SK-N-SH (cell line): ENCODE measurements around the gene TOP3B. TPM values are rescaled to one million over a fixed set of nuclear protein-coding genes. Genes with fewer than 3 reads are reported as not detected.

Experiments used
- CTCF ChIA-PET: fragments of 300-600, 350-600 bp; formaldehyde crosslinking; extraction: SDS; loops from one replicate; lab custom pipeline; 2021; lab: Yijun Ruan, JAX
- POLR2A ChIA-PET: fragments of 350-600 bp; sonication (Branson Sonifier 250); formaldehyde crosslinking; extraction: SDS; loops from one replicate; lab custom pipeline; 2020; ENCODE audit warnings: antibody characterized with exemption, inconsistent platforms; lab: Yijun Ruan, JAX
- DNase-seq: peaks from one replicate; pipeline ENCODE4 v3.0.0; 2012
- H2AFZ ChIP-seq: fragments of 200-600 bp; sonication (generic); 2 replicates; pipeline ENCODE4 v1.8.1; 2016; ENCODE audit warnings: antibody characterized with exemption, mild to moderate bottlenecking, low read depth
- H3F3A ChIP-seq: fragments of 200-600 bp; sonication (generic); replicated peaks from 2 replicates; pipeline ENCODE3; 2016; ENCODE audit warnings: antibody characterized with exemption, mild to moderate bottlenecking; ENCODE audit not compliant: insufficient read depth
- H3K27ac ChIP-seq, 2 experiments: fragments of 200-500 bp in 1 of 2; fragments of 200-600 bp in 1 of 2; sonication (Bioruptor generic) in 1 of 2; sonication (generic), shearing (Covaris generic) in 1 of 2; 2 replicates each; pipeline versions ENCODE4 v1.5.1 to v1.6.1; 2014 to 2016; ENCODE audit warnings: low read depth in 2 of 2, inconsistent platforms in 1 of 2, low read length in 1 of 2, mild to moderate bottlenecking in 1 of 2, mixed read lengths in 1 of 2
- H3K27me3 ChIP-seq: fragments of 200-600 bp; sonication (generic), shearing (Covaris generic); 2 replicates; pipeline ENCODE4 v1.6.1; 2016; ENCODE audit warnings: mixed run types; ENCODE audit not compliant: insufficient read depth
- H3K36me3 ChIP-seq, 2 experiments: fragments of 200-500 bp in 1 of 2; fragments of 200-600 bp in 1 of 2; sonication (Bioruptor generic) in 1 of 2; sonication (generic) in 1 of 2; replicated peaks in 1 of 2; 2 replicates each; pipeline versions ENCODE3 to v1.5.1; 2014 to 2016; ENCODE audit warnings: low read length in 1 of 2, mild to moderate bottlenecking in 1 of 2; ENCODE audit not compliant: insufficient read depth in 2 of 2, control insufficient read depth in 1 of 2
- H3K4me1 ChIP-seq, 2 experiments: fragments of 200-500 bp in 1 of 2; fragments of 200-600 bp in 1 of 2; sonication (Bioruptor generic) in 1 of 2; sonication (generic), shearing (Covaris generic) in 1 of 2; 2 replicates each; pipeline versions ENCODE4 v1.5.1 to v1.6.1; 2014 to 2016; ENCODE audit warnings: low read depth in 1 of 2, low read length in 1 of 2, mixed run types in 1 of 2; ENCODE audit not compliant: insufficient read depth in 2 of 2, control insufficient read depth in 1 of 2
- H3K4me2 ChIP-seq: fragments of 200-600 bp; sonication (generic), shearing (Covaris generic); 2 replicates; pipeline ENCODE4 v1.6.1; 2017; ENCODE audit warnings: mixed run types
- H3K4me3 ChIP-seq, 2 experiments: fragments of 200-500 bp in 1 of 2; fragments of 200-600 bp in 1 of 2; sonication (Bioruptor generic) in 1 of 2; sonication (generic), shearing (Covaris generic) in 1 of 2; 2 replicates each; pipeline versions ENCODE4 v1.5.1 to v1.8.1; 2014 to 2016; ENCODE audit warnings: low read depth in 2 of 2, inconsistent platforms in 1 of 2, low read length in 1 of 2, mild to moderate bottlenecking in 1 of 2, mixed read lengths in 1 of 2, moderate library complexity in 1 of 2
- H3K79me2 ChIP-seq: fragments of 200-600 bp; sonication (generic); 2 replicates; pipeline ENCODE4 v1.8.1; 2017; ENCODE audit warnings: mild to moderate bottlenecking; ENCODE audit not compliant: insufficient read depth
- H3K9ac ChIP-seq: fragments of 200-600 bp; sonication (generic); 2 replicates; pipeline ENCODE4 v1.6.1; 2017; ENCODE audit warnings: mixed run types
- H3K9me2 ChIP-seq: fragments of 200-600 bp; sonication (generic); 2 replicates; pipeline ENCODE4 v1.6.1; 2017; ENCODE audit warnings: mixed run types
- H3K9me3 ChIP-seq: fragments of 200-600 bp; sonication (generic); 2 replicates; pipeline ENCODE4 v1.6.1; 2017; ENCODE audit warnings: mixed run types, mild to moderate bottlenecking, moderate library complexity
- H4K20me1 ChIP-seq: fragments of 200-600 bp; sonication (generic); 2 replicates; pipeline ENCODE4 v1.6.1; 2017; ENCODE audit warnings: mild to moderate bottlenecking, mixed run types; ENCODE audit not compliant: insufficient read depth
- ELF1 ChIP-seq: IDR thresholded peaks from 2 replicates; pipeline ENCODE4 v1.4.0; 2012
- EP300 ChIP-seq, 2 experiments: IDR thresholded peaks; 2 replicates each; pipeline versions ENCODE4 v1.4.0 to v1.6.1; 2012; ENCODE audit warnings: borderline replicate concordance in 1 of 2, low read depth in 1 of 2, low read length in 1 of 2
- FOSL2 ChIP-seq: IDR thresholded peaks from 2 replicates; pipeline ENCODE4 v1.4.0; 2012; ENCODE audit warnings: low read depth, mild to moderate bottlenecking, moderate library complexity, borderline replicate concordance
- FOXM1 ChIP-seq: IDR thresholded peaks from 2 replicates; pipeline ENCODE4 v1.4.0; 2012; ENCODE audit warnings: low read depth, mild to moderate bottlenecking
- GATA2 ChIP-seq: sonication (generic); formaldehyde crosslinking; IDR thresholded peaks from 2 replicates; pipeline ENCODE4 v1.5.0; 2020; ENCODE audit warnings: mild to moderate bottlenecking, missing genetic modification reagents
- MXI1 ChIP-seq: IDR thresholded peaks from 2 replicates; pipeline ENCODE4 v1.6.1; 2012; ENCODE audit warnings: mild to moderate bottlenecking, low read depth, low read length, improper control_type of control experiment
- NFIC ChIP-seq: IDR thresholded peaks from 2 replicates; pipeline ENCODE4 v1.4.0; 2012; ENCODE audit warnings: borderline replicate concordance
- POLR2AphosphoS5 ChIP-seq: IDR thresholded peaks from 2 replicates; pipeline ENCODE4 v1.6.1; 2012; ENCODE audit warnings: low read depth, low read length
- RAD21 ChIP-seq: IDR thresholded peaks from 2 replicates; pipeline ENCODE4 v1.6.1; 2012; ENCODE audit warnings: mild to moderate bottlenecking, low read length
- RCOR1 ChIP-seq: fragments of 150-350 bp; IDR thresholded peaks from 2 replicates; pipeline ENCODE4 v1.6.1; 2017; ENCODE audit warnings: antibody characterized with exemption, low read length
- RXRA ChIP-seq: IDR thresholded peaks from 2 replicates; pipeline ENCODE4 v1.4.0; 2012; ENCODE audit warnings: low read depth, mild to moderate bottlenecking, borderline replicate concordance
- WGBS: methylation state at CpG from one replicate; pipeline ENCODE4 v1.1.6; 2017; ENCODE audit warnings: low lambda C conversion rate; 5-methylcytosine and 5-hydroxymethylcytosine counted together
- polyA plus RNA-seq, 3 experiments: library from polyadenylated mRNA; depleted of rRNA; stranded (reverse); fragments of >200 nt; gene quantifications; 2 replicates each; pipeline ENCODE4 v1.2.3, GENCODE V29; 2012
- TF ChIP-seq, protein P1 (sequence below): IDR thresholded peaks from 2 replicates; pipeline ENCODE4 v1.4.0; 2012; ENCODE audit warnings: low read depth, borderline replicate concordance
- TF ChIP-seq, protein P2 (sequence below): fragments of 150-350 bp; IDR thresholded peaks from 2 replicates; pipeline ENCODE4 v1.6.1; 2016; ENCODE audit warnings: mild to moderate bottlenecking, low read depth, low read length
- TF ChIP-seq, protein P3 (sequence below): fragments of 200-600 bp; sonication (generic); IDR thresholded peaks from 2 replicates; pipeline ENCODE4 v1.6.1; 2017; ENCODE audit warnings: antibody characterized with exemption, mild to moderate bottlenecking, moderate library complexity
- TF ChIP-seq, protein P4 (sequence below): IDR thresholded peaks from 2 replicates; pipeline ENCODE4 v1.4.0; 2012; ENCODE audit warnings: low read depth, borderline replicate concordance

TOP3B gene
- polyA plus RNA-seq, 1 of the 3 experiments (the other 2 are of a cell fraction), result 14.4 TPM

DNA sequence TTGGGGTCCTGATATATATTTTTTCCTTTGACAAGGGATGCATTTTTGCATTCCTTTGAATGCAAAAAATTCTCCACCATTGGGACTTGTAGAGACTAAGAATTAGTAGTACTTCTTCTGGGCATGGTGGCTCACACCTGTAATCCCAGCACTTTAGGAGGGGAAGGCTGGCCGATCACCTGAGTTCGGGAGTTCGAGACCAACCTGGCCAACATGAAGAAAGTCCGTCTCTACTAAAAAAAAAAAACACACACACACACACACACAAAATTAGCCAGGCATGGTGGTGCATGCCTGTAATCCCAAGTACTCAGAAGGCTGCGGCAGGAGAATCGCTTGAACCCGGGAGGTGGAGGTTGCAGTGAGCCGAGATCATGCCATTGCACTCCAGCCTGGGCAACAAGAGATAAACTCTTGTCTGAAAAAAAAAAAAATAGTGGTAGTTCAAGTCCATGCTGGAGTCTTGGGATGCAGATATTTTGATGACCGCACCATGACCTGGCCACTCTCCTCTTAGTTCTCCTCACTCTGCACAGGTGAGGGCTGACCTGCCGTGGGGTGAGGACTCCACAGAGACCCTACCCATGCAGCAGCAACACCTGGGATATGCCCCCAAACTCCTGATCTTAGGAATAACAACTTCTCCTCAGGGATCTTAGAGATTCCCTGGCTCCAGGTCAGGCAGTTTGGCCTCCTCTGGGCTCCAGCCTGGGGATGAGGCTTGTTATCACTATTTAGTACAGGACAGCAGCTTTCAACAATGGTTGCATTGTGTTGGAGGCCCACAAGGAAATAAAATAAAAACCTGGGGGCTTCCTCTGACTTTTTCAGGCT lies 36.5 kb upstream of the TOP3B start:
- Histone ChIP-seq H4K20me1 (no peaks in the 10 kb centered on the region), H3F3A (no peaks in the 10 kb centered on the region), H3K4me2 (no peak overlapping the region), H2AFZ (no peak overlapping the region), H3K27ac (no peak overlapping the region), H3K9ac (no peak overlapping the region), H3K9me3 (no peaks in the 10 kb centered on the region), H3K79me2 (no peaks in the 10 kb centered on the region), H3K4me3 (no peak overlapping the region), H3K4me1 (no peaks in the 10 kb centered on the region), H3K36me3 (no peaks in the 10 kb centered on the region), H3K9me2 (no peaks in the 10 kb centered on the region), H3K27me3 (peaks cover 4% of the 10 kb centered on the region; the same call in 1 of the 2 replicates)
- ChIA-PET POLR2A (no interaction called here), CTCF (interaction anchor here (1.2 kb wide), 1 partner anchor 26 kb away, joined by 3 read pairs; no protein-coding TSS in a partner anchor)
- DNase-seq, result no peak
- TF ChIP-seq, protein P1, sequence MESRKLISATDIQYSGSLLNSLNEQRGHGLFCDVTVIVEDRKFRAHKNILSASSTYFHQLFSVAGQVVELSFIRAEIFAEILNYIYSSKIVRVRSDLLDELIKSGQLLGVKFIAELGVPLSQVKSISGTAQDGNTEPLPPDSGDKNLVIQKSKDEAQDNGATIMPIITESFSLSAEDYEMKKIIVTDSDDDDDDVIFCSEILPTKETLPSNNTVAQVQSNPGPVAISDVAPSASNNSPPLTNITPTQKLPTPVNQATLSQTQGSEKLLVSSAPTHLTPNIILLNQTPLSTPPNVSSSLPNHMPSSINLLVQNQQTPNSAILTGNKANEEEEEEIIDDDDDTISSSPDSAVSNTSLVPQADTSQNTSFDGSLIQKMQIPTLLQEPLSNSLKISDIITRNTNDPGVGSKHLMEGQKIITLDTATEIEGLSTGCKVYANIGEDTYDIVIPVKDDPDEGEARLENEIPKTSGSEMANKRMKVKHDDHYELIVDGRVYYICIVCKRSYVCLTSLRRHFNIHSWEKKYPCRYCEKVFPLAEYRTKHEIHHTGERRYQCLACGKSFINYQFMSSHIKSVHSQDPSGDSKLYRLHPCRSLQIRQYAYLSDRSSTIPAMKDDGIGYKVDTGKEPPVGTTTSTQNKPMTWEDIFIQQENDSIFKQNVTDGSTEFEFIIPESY, result no peak
- TF ChIP-seq, protein P2, sequence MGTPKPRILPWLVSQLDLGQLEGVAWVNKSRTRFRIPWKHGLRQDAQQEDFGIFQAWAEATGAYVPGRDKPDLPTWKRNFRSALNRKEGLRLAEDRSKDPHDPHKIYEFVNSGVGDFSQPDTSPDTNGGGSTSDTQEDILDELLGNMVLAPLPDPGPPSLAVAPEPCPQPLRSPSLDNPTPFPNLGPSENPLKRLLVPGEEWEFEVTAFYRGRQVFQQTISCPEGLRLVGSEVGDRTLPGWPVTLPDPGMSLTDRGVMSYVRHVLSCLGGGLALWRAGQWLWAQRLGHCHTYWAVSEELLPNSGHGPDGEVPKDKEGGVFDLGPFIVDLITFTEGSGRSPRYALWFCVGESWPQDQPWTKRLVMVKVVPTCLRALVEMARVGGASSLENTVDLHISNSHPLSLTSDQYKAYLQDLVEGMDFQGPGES, result no peak
- no peak for TF ChIP-seq FOXM1
- no peak for TF ChIP-seq POLR2AphosphoS5
- TF ChIP-seq, protein P3, sequence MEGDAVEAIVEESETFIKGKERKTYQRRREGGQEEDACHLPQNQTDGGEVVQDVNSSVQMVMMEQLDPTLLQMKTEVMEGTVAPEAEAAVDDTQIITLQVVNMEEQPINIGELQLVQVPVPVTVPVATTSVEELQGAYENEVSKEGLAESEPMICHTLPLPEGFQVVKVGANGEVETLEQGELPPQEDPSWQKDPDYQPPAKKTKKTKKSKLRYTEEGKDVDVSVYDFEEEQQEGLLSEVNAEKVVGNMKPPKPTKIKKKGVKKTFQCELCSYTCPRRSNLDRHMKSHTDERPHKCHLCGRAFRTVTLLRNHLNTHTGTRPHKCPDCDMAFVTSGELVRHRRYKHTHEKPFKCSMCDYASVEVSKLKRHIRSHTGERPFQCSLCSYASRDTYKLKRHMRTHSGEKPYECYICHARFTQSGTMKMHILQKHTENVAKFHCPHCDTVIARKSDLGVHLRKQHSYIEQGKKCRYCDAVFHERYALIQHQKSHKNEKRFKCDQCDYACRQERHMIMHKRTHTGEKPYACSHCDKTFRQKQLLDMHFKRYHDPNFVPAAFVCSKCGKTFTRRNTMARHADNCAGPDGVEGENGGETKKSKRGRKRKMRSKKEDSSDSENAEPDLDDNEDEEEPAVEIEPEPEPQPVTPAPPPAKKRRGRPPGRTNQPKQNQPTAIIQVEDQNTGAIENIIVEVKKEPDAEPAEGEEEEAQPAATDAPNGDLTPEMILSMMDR, result no peak
- WGBS, result 45% methylated on average over 10 of the region's 10 CpGs

DNA sequence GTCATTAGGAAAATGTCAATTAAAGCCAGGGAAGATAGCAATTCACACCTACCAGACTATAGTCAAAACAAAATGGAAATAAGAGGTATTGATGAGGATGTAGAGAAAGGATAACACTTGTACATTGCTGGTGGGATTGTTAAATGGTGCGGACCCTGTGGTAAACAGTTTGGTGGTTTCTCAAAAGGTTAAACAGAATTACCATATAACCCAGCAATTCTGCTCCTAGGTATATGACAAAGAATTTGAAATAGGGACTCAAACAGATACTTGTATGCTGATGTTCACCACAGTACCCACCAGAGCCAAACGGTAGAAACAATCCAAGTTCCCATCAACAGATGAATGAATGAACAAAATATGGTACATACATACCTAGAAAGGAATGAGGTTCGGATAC lies 33.0 kb upstream of the TOP3B start:
- Histone ChIP-seq H3K4me1 (no peaks in the 10 kb centered on the region), H3K9ac (no peak overlapping the region), H3K9me3 (no peaks in the 10 kb centered on the region), H3K36me3 (no peaks in the 10 kb centered on the region), H3F3A (no peaks in the 10 kb centered on the region), H3K4me2 (no peak overlapping the region), H3K27ac (no peak overlapping the region), H2AFZ (no peak overlapping the region), H3K79me2 (no peaks in the 10 kb centered on the region), H3K27me3 (peaks cover 4% of the 10 kb centered on the region; the same call in 1 of the 2 replicates), H4K20me1 (no peaks in the 10 kb centered on the region), H3K4me3 (no peak overlapping the region), H3K9me2 (no peaks in the 10 kb centered on the region)
- no peak for DNase-seq
- POLR2A ChIA-PET, result no interaction called here
- TF ChIP-seq, protein P4, sequence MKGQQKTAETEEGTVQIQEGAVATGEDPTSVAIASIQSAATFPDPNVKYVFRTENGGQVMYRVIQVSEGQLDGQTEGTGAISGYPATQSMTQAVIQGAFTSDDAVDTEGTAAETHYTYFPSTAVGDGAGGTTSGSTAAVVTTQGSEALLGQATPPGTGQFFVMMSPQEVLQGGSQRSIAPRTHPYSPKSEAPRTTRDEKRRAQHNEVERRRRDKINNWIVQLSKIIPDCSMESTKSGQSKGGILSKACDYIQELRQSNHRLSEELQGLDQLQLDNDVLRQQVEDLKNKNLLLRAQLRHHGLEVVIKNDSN, result no peak
- TF ChIP-seq MXI1 (no peak), ELF1 (no peak), EP300 (IDR thresholded peaks at IDR 0.05; ENCODE audit: borderline replicate concordance in 1 of 2, low read depth in 1 of 2, low read length in 1 of 2) (no peak), RXRA (no peak), NFIC (no peak), GATA2 (CRISPR knock-in tag) (no peak), RAD21 (no peak), RCOR1 (no peak), FOSL2 (no peak)
- TF ChIP-seq, protein P3, result no peak
- CTCF ChIA-PET, result no interaction called here
- whole genome bisulfite sequencing, result 49% methylated on average over 3 of the region's 3 CpGs
